ENCODE results near the gene SPOCD1.

The SPOCD1 gene

DNA sequence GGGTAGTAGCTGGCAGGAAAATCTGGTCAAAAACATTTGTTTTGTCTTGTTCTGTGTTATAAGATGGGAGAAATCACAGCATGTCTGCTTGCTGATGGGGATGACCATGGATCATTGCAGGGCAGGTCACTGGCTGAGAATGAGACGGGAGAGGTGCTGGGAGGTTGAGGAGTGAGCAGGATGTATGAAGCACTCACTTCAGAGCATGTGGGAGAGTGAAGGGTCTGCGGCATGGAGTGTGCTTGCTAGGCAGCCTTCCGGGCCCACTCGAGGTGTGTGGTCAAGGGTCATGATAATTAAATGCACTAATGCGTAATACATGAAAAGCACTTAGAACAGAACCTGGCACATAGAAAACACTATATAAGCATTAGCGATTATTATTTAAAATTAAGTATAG is 42.0 kb upstream of the SPOCD1 start:
- H3K4me3 ChIP-seq (ENCODE audit: low read length), result no peak overlapping the region
- no peak for DNase-seq

DNA sequence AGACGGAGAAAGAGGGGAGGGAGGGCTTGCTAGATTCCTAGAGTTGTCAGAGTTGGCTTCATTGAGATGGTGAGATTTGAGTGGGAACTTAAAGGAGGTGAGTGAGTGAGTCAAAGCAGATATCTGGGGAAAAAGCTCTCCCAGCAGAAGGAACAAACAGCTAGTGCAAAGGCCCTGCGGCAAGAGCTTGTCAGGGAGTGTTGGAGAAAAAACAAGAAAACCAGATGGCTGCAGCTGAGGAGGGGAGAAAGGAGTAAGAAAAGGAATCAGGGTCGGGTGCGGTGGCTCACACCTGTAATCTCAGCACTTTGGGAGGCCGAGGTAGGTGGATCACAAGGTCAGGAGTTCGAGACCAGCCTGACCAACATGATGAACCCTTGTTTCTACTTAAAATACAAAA is 40.3 kb upstream of the SPOCD1 start:
- no CpG with 5 or more reads among the region's 6 CpGs for WGBS (ENCODE audit: extremely low coverage, insufficient coverage, low lambda C conversion rate)
- H3K4me1 ChIP-seq (ENCODE audit: control insufficient read depth, low read depth, low read length), result no peaks in the 10 kb centered on the region
- H2BK15ac ChIP-seq (replicated peaks; ENCODE audit: low read depth), result no peak overlapping the region
- no peak overlapping the region for H2BK5ac ChIP-seq (ENCODE audit: low read length)
- no peak overlapping the region for H3K4me3 ChIP-seq (ENCODE audit: low read length)
- no peak overlapping the region for H3K27ac ChIP-seq (ENCODE audit: low read depth, low read length)
- H3K23ac ChIP-seq (ENCODE audit: low read length), result no peak overlapping the region
- H3K79me1 ChIP-seq (ENCODE audit: low read length), result no peaks in the 10 kb centered on the region
- no peak overlapping the region for H4K8ac ChIP-seq (ENCODE audit: low read depth, low read length)
- H3K27me3 ChIP-seq (ENCODE audit: insufficient read depth, low read length, poor library complexity), result no peaks in the 10 kb centered on the region
- no peaks in the 10 kb centered on the region for H3K79me2 ChIP-seq (ENCODE audit: control insufficient read depth, insufficient read depth, low read length)
- no peak overlapping the region for H2BK120ac ChIP-seq (ENCODE audit: low read depth, low read length)
- no peak overlapping the region for H4K5ac ChIP-seq (ENCODE audit: low read length)
- H3K18ac ChIP-seq (ENCODE audit: low read length), result no peak overlapping the region
- H2AK5ac ChIP-seq (ENCODE audit: low read length), result no peak overlapping the region
- H3K36me3 ChIP-seq (ENCODE audit: control insufficient read depth, insufficient read depth, low read length), result no peaks in the 10 kb centered on the region
- no peak for DNase-seq
- H3K4me2 ChIP-seq (ENCODE audit: low read length), result no peak overlapping the region
- H3K9ac ChIP-seq (ENCODE audit: low read length), result no peak overlapping the region
- no peak overlapping the region for H3K4ac ChIP-seq (ENCODE audit: low read depth, low read length)
- H3K56ac ChIP-seq (ENCODE audit: low read length), result no peak overlapping the region

More for the DNA sequence above, 42.0 kb upstream of the SPOCD1 start:
- Histone ChIP-seq H3K9ac (ENCODE audit: low read length) (no peak overlapping the region), H3K27ac (ENCODE audit: low read depth, low read length) (no peak overlapping the region), H3K56ac (ENCODE audit: low read length) (no peak overlapping the region), H3K18ac (ENCODE audit: low read length) (no peak overlapping the region), H3K23ac (ENCODE audit: low read length) (no peak overlapping the region), H3K36me3 (ENCODE audit: control insufficient read depth, insufficient read depth, low read length) (no peaks in the 10 kb centered on the region), H3K79me1 (ENCODE audit: low read length) (no peaks in the 10 kb centered on the region), H3K4ac (ENCODE audit: low read depth, low read length) (no peak overlapping the region), H2AK5ac (ENCODE audit: low read length) (no peak overlapping the region), H2BK5ac (ENCODE audit: low read length) (no peak overlapping the region), H3K27me3 (ENCODE audit: insufficient read depth, low read length, poor library complexity) (no peaks in the 10 kb centered on the region), H3K4me1 (ENCODE audit: control insufficient read depth, low read depth, low read length) (no peaks in the 10 kb centered on the region), H4K5ac (ENCODE audit: low read length) (no peak overlapping the region), H4K8ac (ENCODE audit: low read depth, low read length) (no peak overlapping the region), H3K4me2 (ENCODE audit: low read length) (no peak overlapping the region), H3K79me2 (ENCODE audit: control insufficient read depth, insufficient read depth, low read length) (no peaks in the 10 kb centered on the region), H2BK120ac (ENCODE audit: low read depth, low read length) (no peak overlapping the region), H2BK15ac (replicated peaks; ENCODE audit: low read depth) (no peak overlapping the region)
- WGBS (ENCODE audit: extremely low coverage, insufficient coverage, low lambda C conversion rate), result no CpG with 5 or more reads among the region's 6 CpGs

DNA sequence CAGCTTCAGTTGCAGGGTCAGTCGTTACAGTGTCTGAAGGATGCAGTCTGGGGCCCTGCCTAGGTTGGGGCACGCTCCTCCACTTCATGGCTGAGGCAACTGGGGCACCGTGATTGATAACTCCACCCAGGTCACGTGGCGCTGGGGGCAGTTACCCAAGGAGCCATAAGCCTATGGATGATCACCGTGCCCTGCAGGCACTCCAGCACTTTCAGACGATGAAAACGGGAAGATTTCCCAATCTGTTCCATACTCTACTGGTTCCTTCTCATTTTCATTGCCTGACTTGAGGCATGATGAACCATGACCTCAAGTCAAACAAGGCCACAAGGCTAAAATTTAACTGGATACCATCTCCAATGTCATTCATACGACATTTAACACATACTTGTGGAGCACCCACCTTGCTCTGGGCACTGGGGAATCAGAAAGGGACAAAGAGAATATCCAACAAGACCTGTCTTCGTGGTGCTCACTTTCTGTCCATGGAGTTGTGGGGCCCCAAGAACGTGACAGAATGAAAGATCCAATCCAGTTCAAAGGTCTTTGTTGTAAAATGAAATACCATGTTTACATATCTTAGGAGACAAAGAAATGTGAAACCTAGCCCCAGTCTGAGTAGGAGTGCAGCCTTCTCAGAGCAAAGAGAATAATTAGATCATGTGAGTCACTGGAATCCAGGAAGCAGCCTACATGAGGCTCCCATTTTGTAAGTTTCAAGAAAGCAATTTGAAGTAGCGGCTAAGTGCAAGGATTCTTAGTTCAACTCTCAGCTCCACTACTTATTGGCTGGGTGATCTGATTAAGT is 39.4 kb upstream of the SPOCD1 start:
- H3K79me1 ChIP-seq (ENCODE audit: low read length), result no peaks in the 10 kb centered on the region
- H2BK120ac ChIP-seq (ENCODE audit: low read depth, low read length), result no peak overlapping the region
- H3K23ac ChIP-seq (ENCODE audit: low read length), result no peak overlapping the region
- no peak overlapping the region for H4K8ac ChIP-seq (ENCODE audit: low read depth, low read length)
- H3K4me2 ChIP-seq (ENCODE audit: low read length), result no peak overlapping the region
- no peak overlapping the region for H2BK5ac ChIP-seq (ENCODE audit: low read length)
- no peaks in the 10 kb centered on the region for H3K36me3 ChIP-seq (ENCODE audit: control insufficient read depth, insufficient read depth, low read length)
- no CpG with 5 or more reads among the region's 12 CpGs for WGBS (ENCODE audit: extremely low coverage, insufficient coverage, low lambda C conversion rate)
- no peak overlapping the region for H3K9ac ChIP-seq (ENCODE audit: low read length)
- no peak overlapping the region for H4K5ac ChIP-seq (ENCODE audit: low read length)
- no peak overlapping the region for H2AK5ac ChIP-seq (ENCODE audit: low read length)
- no peak overlapping the region for H3K4me3 ChIP-seq (ENCODE audit: low read length)
- H3K27me3 ChIP-seq (ENCODE audit: insufficient read depth, low read length, poor library complexity), result no peaks in the 10 kb centered on the region
- H3K4me1 ChIP-seq (ENCODE audit: control insufficient read depth, low read depth, low read length), result no peaks in the 10 kb centered on the region
- no peak overlapping the region for H3K27ac ChIP-seq (ENCODE audit: low read depth, low read length)
- H3K79me2 ChIP-seq (ENCODE audit: control insufficient read depth, insufficient read depth, low read length), result no peaks in the 10 kb centered on the region
- no peak overlapping the region for H3K56ac ChIP-seq (ENCODE audit: low read length)
- DNase-seq, result no peak
- H3K18ac ChIP-seq (ENCODE audit: low read length), result no peak overlapping the region
- H3K4ac ChIP-seq (ENCODE audit: low read depth, low read length), result no peak overlapping the region
- H2BK15ac ChIP-seq (replicated peaks; ENCODE audit: low read depth), result no peak overlapping the region

DNA sequence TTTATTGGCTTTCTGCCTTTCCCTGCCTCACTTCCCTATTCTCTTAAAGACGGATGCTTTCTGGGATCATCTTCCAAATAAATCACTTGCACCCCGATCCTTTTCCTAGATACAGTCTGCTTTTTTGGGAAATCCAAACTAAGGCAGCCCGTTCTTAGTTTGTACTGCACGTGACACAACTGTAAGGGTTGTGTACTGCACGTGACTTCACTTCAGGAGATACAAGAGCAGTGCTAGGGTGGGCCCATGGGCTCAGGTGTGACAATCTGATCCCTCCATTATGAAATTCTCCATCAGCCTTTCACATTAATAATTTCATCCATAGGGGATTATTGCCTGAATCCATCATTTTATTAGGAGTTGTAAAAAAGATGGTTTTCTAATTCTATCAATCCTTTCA is 33.8 kb upstream of the SPOCD1 start:
- no peaks in the 10 kb centered on the region for H3K36me3 ChIP-seq (ENCODE audit: control insufficient read depth, insufficient read depth, low read length)
- no peak overlapping the region for H3K18ac ChIP-seq (ENCODE audit: low read length)
- no peaks in the 10 kb centered on the region for H3K79me2 ChIP-seq (ENCODE audit: control insufficient read depth, insufficient read depth, low read length)
- no peak overlapping the region for H4K5ac ChIP-seq (ENCODE audit: low read length)
- H3K4me3 ChIP-seq (ENCODE audit: low read length), result no peak overlapping the region
- no peak overlapping the region for H3K56ac ChIP-seq (ENCODE audit: low read length)
- no peak overlapping the region for H3K27ac ChIP-seq (ENCODE audit: low read depth, low read length)
- no peak overlapping the region for H2BK120ac ChIP-seq (ENCODE audit: low read depth, low read length)
- no peak overlapping the region for H2BK5ac ChIP-seq (ENCODE audit: low read length)
- no peak overlapping the region for H3K4ac ChIP-seq (ENCODE audit: low read depth, low read length)
- DNase-seq, result no peak
- H3K4me2 ChIP-seq (ENCODE audit: low read length), result no peak overlapping the region
- no peak overlapping the region for H3K9ac ChIP-seq (ENCODE audit: low read length)
- no peaks in the 10 kb centered on the region for H3K79me1 ChIP-seq (ENCODE audit: low read length)
- H3K27me3 ChIP-seq (ENCODE audit: insufficient read depth, low read length, poor library complexity), result no peaks in the 10 kb centered on the region
- no peaks in the 10 kb centered on the region for H3K4me1 ChIP-seq (ENCODE audit: control insufficient read depth, low read depth, low read length)
- H2BK15ac ChIP-seq (replicated peaks; ENCODE audit: low read depth), result no peak overlapping the region
- WGBS (ENCODE audit: extremely low coverage, insufficient coverage, low lambda C conversion rate), result no CpG with 5 or more reads among the region's 5 CpGs
- H3K23ac ChIP-seq (ENCODE audit: low read length), result no peak overlapping the region
- H4K8ac ChIP-seq (ENCODE audit: low read depth, low read length), result no peak overlapping the region
- no peak overlapping the region for H2AK5ac ChIP-seq (ENCODE audit: low read length)

DNA sequence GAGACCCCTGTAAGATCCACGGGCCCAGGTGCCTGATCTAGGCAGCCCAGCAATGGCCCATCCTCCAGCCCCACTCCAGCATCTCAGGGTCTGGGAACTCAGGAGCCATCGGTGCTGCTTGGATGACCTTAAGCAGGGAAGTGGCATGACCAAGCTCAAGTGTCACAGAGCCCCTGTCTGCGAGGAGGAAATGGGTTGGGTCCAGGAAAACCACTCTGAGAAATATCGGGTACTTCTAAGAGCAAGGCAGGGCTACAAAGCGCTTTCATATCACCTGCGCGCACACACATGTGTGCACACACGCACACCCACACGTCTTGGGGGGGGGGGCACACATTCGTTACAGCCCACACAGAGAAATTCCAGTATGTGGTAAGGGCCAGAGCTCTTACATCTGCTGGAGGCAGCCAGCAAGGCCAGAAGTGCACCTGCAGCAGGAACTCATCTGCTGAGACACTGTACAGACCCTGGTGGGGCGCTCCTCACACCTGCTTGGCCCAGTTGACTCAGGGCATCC is 32.6 kb upstream of the SPOCD1 start:
- Histone ChIP-seq H2BK120ac (ENCODE audit: low read depth, low read length) (no peak overlapping the region), H2BK5ac (ENCODE audit: low read length) (no peak overlapping the region), H3K4me1 (ENCODE audit: control insufficient read depth, low read depth, low read length) (no peaks in the 10 kb centered on the region), H2BK15ac (replicated peaks; ENCODE audit: low read depth) (no peak overlapping the region), H2AK5ac (ENCODE audit: low read length) (no peak overlapping the region), H3K27ac (ENCODE audit: low read depth, low read length) (no peak overlapping the region), H3K56ac (ENCODE audit: low read length) (no peak overlapping the region), H3K4ac (ENCODE audit: low read depth, low read length) (no peak overlapping the region), H4K5ac (ENCODE audit: low read length) (no peak overlapping the region), H3K36me3 (ENCODE audit: control insufficient read depth, insufficient read depth, low read length) (no peaks in the 10 kb centered on the region), H3K79me1 (ENCODE audit: low read length) (no peaks in the 10 kb centered on the region), H3K18ac (ENCODE audit: low read length) (no peak overlapping the region), H3K4me2 (ENCODE audit: low read length) (no peak overlapping the region), H3K79me2 (ENCODE audit: control insufficient read depth, insufficient read depth, low read length) (no peaks in the 10 kb centered on the region), H4K8ac (ENCODE audit: low read depth, low read length) (no peak overlapping the region), H3K4me3 (ENCODE audit: low read length) (no peak overlapping the region), H3K23ac (ENCODE audit: low read length) (no peak overlapping the region), H3K27me3 (ENCODE audit: insufficient read depth, low read length, poor library complexity) (no peaks in the 10 kb centered on the region), H3K9ac (ENCODE audit: low read length) (no peak overlapping the region)
- no CpG with 5 or more reads among the region's 11 CpGs for WGBS (ENCODE audit: extremely low coverage, insufficient coverage, low lambda C conversion rate)
- DNase-seq, result no peak

DNA sequence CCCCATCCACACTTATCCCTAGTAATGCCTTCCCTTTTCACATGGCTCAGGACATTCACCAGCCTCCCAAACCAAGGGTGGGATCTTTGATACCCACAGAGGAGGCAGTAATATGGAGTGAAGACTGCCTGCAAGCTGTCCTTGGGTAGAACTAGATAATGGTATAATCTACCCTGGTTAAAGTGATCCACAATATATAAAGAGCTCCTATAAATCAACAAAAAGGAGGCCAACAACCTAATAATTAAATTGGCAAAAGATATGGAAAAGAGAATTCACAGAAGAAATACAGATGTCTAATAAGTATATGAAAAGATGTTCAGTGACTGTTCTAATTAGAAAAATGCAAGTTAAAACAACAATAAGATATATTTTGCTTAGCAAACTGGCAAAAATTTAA is 30.7 kb upstream of the SPOCD1 start:
- Histone ChIP-seq H2BK120ac (ENCODE audit: low read depth, low read length) (no peak overlapping the region), H3K36me3 (ENCODE audit: control insufficient read depth, insufficient read depth, low read length) (no peaks in the 10 kb centered on the region), H3K79me2 (ENCODE audit: control insufficient read depth, insufficient read depth, low read length) (no peaks in the 10 kb centered on the region), H2BK5ac (ENCODE audit: low read length) (no peak overlapping the region), H3K23ac (ENCODE audit: low read length) (no peak overlapping the region), H3K4me1 (ENCODE audit: control insufficient read depth, low read depth, low read length) (no peaks in the 10 kb centered on the region), H3K56ac (ENCODE audit: low read length) (no peak overlapping the region), H3K4me2 (ENCODE audit: low read length) (no peak overlapping the region), H2AK5ac (ENCODE audit: low read length) (no peak overlapping the region), H3K27me3 (ENCODE audit: insufficient read depth, low read length, poor library complexity) (no peaks in the 10 kb centered on the region), H3K4me3 (ENCODE audit: low read length) (no peak overlapping the region), H3K79me1 (ENCODE audit: low read length) (no peaks in the 10 kb centered on the region), H3K9ac (ENCODE audit: low read length) (no peak overlapping the region), H4K8ac (ENCODE audit: low read depth, low read length) (no peak overlapping the region), H3K18ac (ENCODE audit: low read length) (no peak overlapping the region), H4K5ac (ENCODE audit: low read length) (no peak overlapping the region), H2BK15ac (replicated peaks; ENCODE audit: low read depth) (no peak overlapping the region), H3K27ac (ENCODE audit: low read depth, low read length) (no peak overlapping the region), H3K4ac (ENCODE audit: low read depth, low read length) (no peak overlapping the region)
- DNase-seq, result no peak
